ENCODE data around the gene ANO2. TPM values are rescaled to one million over a fixed set of nuclear protein-coding genes. Genes with fewer than 3 reads are reported as not detected.

ANO2 gene
- total RNA-seq, 1 donor from 2014 or later: not detected

DNA sequence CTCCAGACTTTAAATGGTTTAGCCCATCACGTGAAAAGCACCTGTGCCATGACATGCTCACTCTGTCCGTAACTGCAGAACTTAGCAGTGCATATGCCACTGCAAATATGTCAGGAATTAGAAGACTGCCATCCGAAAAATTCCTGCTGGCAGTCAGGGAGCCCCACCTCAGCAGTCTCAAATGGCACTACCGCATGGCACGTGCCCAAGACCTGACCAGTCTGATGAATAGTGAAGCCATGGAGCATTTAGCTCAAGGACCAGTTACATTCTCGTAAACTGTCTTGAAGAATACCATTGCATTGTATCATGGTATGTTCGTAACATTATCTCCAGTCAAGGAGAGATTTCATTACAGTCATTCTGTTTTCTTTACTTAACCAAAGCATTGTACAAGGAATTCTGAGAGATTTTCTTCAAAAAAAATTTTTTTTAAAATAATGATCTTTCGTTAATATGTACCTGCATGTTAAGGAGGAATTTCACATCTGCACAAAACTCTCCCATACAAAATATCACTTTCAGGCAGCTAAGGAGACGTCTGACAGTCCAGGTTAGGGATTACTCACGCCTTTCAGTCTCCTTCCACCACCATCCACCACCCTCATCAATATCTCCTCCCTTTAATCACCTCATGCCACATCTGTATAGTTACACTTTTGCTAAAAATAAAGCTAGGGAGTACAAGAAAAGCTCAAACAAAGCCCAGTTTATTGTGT lies 138.5 kb downstream of the ANO2 start:
- Histone ChIP-seq H3K4me3 (ENCODE audit: low read depth, low read length) (no peak overlapping the region), H3K27me3 (ENCODE audit: control insufficient read depth, insufficient read depth, low read length) (no peaks in the 10 kb centered on the region), H3K36me3 (ENCODE audit: control insufficient read depth, insufficient read depth, low read length) (no peaks in the 10 kb centered on the region)
- DNase-seq (ENCODE audit: low read depth) (no peak), FAIRE-seq (no peak)
- TF ChIP-seq, protein P1, sequence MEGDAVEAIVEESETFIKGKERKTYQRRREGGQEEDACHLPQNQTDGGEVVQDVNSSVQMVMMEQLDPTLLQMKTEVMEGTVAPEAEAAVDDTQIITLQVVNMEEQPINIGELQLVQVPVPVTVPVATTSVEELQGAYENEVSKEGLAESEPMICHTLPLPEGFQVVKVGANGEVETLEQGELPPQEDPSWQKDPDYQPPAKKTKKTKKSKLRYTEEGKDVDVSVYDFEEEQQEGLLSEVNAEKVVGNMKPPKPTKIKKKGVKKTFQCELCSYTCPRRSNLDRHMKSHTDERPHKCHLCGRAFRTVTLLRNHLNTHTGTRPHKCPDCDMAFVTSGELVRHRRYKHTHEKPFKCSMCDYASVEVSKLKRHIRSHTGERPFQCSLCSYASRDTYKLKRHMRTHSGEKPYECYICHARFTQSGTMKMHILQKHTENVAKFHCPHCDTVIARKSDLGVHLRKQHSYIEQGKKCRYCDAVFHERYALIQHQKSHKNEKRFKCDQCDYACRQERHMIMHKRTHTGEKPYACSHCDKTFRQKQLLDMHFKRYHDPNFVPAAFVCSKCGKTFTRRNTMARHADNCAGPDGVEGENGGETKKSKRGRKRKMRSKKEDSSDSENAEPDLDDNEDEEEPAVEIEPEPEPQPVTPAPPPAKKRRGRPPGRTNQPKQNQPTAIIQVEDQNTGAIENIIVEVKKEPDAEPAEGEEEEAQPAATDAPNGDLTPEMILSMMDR (IDR thresholded peaks at IDR 0.05; ENCODE audit: insufficient read depth, low read length, severe bottlenecking): no peak

DNA sequence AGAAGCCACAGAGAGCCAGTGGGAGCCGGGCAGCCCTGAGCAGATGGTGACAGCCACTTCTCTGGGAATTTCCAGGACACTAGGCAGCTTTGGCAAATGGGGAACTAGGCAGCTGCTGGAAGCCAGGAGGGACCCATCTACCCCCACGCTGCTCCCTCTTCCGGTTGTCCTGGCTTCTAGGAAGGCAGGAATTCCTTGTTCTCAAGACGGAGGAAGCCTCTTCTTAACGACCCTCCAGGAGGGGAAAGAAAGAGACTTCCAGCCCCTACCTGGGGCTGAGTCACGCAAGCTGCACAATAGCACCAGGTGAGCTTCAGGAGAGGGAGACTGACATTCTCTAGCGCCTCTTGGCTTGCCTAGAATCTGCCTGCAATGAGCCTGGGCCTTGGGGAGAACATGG lies 141.5 kb downstream of the ANO2 start:
- no peak for DNase-seq (ENCODE audit: low read depth)

DNA sequence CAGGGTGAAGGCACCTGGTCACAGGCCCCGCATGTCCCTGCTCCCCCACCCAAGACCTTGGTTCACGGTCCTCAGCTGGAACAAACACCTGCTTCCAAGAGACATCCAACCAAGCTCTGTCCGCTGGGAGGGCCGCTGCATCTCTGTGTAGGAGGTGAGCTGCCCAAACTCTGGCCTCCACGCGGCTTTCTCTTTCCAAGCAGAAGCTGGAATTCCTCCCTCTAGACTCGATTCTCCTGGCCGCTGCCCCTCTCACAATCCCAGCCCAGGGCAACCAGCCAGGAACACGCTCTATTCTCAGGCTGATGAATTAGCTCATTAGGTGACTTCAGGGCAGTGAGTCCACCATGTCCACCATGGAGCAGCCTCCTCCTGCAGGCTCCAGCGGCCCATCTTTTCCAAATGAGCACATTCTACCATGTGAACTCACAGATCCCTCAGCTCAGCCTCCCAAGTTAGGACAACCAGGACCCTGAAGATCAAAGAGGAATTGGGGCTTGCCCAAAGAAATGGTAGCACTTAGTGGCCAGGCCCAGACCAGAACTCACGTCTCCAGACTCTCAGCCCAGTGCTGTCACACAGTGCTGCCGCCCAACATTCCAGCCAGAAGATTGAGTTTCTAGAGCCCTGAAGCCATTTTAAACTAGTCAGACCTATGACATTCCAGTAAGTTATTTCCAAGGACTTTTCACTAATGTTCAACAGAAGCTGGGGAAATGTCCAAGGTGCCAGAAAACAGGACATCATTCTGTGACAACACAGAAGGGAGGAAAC lies 146.6 kb downstream of the ANO2 start:
- no peak for DNase-seq (ENCODE audit: low read depth)
- H3K4me3 ChIP-seq (ENCODE audit: low read depth, low read length): no peak overlapping the region
- TF ChIP-seq, protein P1 (IDR thresholded peaks at IDR 0.05; ENCODE audit: insufficient read depth, low read length, severe bottlenecking): no peak
- no peak for FAIRE-seq
- no peaks in the 10 kb centered on the region for H3K27me3 ChIP-seq (ENCODE audit: control insufficient read depth, insufficient read depth, low read length)
- no peaks in the 10 kb centered on the region for H3K36me3 ChIP-seq (ENCODE audit: control insufficient read depth, insufficient read depth, low read length)

More for the DNA sequence above, 141.5 kb downstream of the ANO2 start:
- H3K36me3 ChIP-seq (ENCODE audit: control insufficient read depth, insufficient read depth, low read length): no peaks in the 10 kb centered on the region
- no peak for FAIRE-seq
- no peaks in the 10 kb centered on the region for H3K27me3 ChIP-seq (ENCODE audit: control insufficient read depth, insufficient read depth, low read length)
- no peak overlapping the region for H3K4me3 ChIP-seq (ENCODE audit: low read depth, low read length)
- TF ChIP-seq, protein P1 (IDR thresholded peaks at IDR 0.05; ENCODE audit: insufficient read depth, low read length, severe bottlenecking): no peak

DNA sequence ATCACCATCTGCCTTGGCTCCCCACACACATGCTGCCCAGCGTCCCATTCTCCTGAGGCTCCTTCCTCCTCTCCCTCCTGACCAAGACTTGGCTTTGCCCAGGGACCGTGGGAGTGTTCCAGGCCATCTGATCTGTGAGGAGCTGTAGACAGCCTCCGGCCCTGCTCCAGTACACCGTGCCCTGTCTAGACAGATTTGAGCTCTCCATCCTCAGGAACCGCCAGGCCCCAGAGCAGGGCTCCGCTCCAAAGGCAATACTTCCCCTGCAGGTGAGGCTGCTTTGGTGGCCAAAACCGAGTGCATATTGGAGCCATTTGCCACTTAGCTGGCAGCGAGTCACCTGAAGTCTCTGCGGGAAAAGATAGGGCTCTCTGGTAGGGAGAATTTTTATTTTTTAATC lies 147.4 kb downstream of the ANO2 start:
- H3K27me3 ChIP-seq (ENCODE audit: control insufficient read depth, insufficient read depth, low read length): no peaks in the 10 kb centered on the region
- no peaks in the 10 kb centered on the region for H3K36me3 ChIP-seq (ENCODE audit: control insufficient read depth, insufficient read depth, low read length)
- DNase-seq (ENCODE audit: low read depth) (no peak), FAIRE-seq (no peak)
- TF ChIP-seq, protein P1 (IDR thresholded peaks at IDR 0.05; ENCODE audit: insufficient read depth, low read length, severe bottlenecking): no peak
- H3K4me3 ChIP-seq (ENCODE audit: low read depth, low read length): no peak overlapping the region

DNA sequence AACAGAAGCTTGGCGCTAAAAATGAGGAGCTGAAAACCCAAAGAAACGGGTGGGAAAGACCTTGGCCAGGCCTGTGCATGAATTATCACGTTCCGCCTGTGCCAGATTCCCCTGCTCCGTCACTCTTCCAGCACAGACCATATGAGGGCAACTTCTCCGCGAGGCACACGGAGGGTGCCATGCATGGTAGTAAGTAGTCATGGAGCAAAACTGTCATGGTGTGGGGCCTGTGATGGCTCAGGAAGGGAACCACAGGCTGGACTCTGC lies 148.2 kb downstream of the ANO2 start:
- no peaks in the 10 kb centered on the region for H3K27me3 ChIP-seq (ENCODE audit: control insufficient read depth, insufficient read depth, low read length)
- no peak overlapping the region for H3K4me3 ChIP-seq (ENCODE audit: low read depth, low read length)
- DNase-seq (ENCODE audit: low read depth) (no peak), FAIRE-seq (no peak)
- H3K36me3 ChIP-seq (ENCODE audit: control insufficient read depth, insufficient read depth, low read length): no peaks in the 10 kb centered on the region
- TF ChIP-seq, protein P1 (IDR thresholded peaks at IDR 0.05; ENCODE audit: insufficient read depth, low read length, severe bottlenecking): no peak

Measured in bronchial epithelial cell (primary cell).